ENCODE measurements around the gene ATG2A.

Gene ATG2A

DNA sequence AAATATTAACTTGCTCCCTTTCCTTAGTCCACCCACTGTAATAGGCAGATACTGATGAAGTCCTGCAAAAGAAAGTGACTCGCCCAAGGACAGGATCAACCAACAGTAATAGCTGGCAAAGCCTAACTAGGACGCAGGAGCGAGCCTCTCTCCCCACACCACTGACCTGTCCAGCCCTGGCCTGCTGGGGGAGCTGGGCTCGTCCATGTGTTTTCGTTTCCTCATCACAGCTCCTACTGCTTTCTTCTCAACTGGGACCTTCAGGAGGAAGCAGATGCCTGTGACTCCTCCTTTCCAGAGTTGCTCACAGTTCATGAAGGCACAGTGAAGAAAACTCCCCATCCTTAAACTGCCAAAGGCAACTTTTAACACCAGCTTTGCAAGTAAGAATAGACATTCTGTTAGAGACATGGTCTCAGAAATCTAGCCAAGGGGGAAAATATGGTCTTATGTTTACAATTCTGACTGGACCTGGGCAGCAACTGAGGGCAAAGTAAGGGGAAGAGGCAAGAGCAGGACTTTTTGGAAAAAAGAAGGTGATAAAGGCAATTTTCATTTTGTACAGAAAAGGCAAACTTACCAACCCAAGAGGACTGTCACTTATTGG is 30.3 kb upstream of the ATG2A start:
- peak; percentile 48 for TF ChIP-seq CTCF (conservative IDR thresholded peaks at IDR 0.05; ENCODE audit: low read depth, low read length)
- H3K4me3 ChIP-seq (ENCODE audit: low read depth, low read length): no peak overlapping the region
- peak; percentile 50 for DNase-seq (ENCODE audit: low read depth)

- no peak for TF ChIP-seq CTCF (conservative IDR thresholded peaks at IDR 0.05; ENCODE audit: low read depth, low read length)
- no peak overlapping the region for H3K4me3 ChIP-seq (ENCODE audit: low read depth, low read length)
- DNase-seq (ENCODE audit: low read depth): no peak
These were observed 19.5 kb upstream of the ATG2A start for GRCh38 chr11:64936539-64936938.

- peak; percentile 53 for DNase-seq (ENCODE audit: low read depth)
- TF ChIP-seq CTCF (conservative IDR thresholded peaks at IDR 0.05; ENCODE audit: low read depth, low read length): peak; percentile 38
- no peak within 1 kb of the TSS for H3K4me3 ChIP-seq (ENCODE audit: low read depth, low read length)
These were observed 18.5 kb upstream of the ATG2A start, which contains the start of gene GPHA2 for GRCh38 chr11:64935359-64936081. TSS of gene GPHA2 (minus strand) at chr11:64935893. CDS start at chr11:64935460, 433 bp downstream.

DNA sequence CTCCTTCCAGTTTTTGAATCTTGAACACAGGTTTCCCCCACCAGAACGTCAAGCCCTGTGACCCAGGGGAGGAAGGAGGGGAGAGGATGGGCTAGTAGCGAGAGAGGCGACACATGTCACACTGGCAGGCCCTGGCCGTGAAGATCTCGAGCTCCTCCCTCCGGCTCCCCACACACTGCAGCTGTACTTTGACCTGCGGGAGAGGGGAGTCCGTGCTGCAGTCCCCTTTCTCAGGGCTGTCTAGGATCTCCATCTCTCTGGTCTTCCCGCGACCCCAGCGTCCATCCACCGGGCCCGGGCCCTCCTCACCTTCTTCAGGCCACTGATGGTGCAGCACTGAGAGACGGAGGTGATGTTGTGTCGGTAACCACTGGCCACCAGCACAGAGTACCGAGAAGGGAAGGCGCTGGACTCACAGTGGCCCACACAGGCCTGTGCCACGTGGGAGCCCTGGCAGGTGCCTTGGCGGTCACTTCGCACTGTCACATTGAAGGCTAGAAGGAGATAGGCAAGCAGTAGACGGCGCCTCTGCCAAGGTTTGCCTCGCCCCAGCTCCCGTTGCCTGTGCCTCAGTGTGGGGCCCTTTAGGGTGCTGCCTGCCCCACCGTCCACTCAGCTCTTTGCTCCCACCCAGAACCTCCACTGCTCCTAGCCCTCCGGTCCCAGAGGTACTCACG is 17.8 kb upstream of the ATG2A start:
- no peak overlapping the region for H3K4me3 ChIP-seq (ENCODE audit: low read depth, low read length)
- TF ChIP-seq CTCF (conservative IDR thresholded peaks at IDR 0.05; ENCODE audit: low read depth, low read length): no peak
- DNase-seq (ENCODE audit: low read depth): no peak

GRCh38 chr11:64933935-64934681 is 17.1 kb upstream of the ATG2A start:
- TF ChIP-seq CTCF (conservative IDR thresholded peaks at IDR 0.05; ENCODE audit: low read depth, low read length): no peak
- DNase-seq (ENCODE audit: low read depth): no peak
- no peak overlapping the region for H3K4me3 ChIP-seq (ENCODE audit: low read depth, low read length)

GRCh38 chr11:64933213-64933934 is 16.4 kb upstream of the ATG2A start:
- TF ChIP-seq CTCF (conservative IDR thresholded peaks at IDR 0.05; ENCODE audit: low read depth, low read length): no peak
- H3K4me3 ChIP-seq (ENCODE audit: low read depth, low read length): no peak overlapping the region

More at GRCh38 chr11:64933213-64933934, 16.4 kb upstream of the ATG2A start:
- DNase-seq (ENCODE audit: low read depth): no peak
